ENCODE data around the gene FHIT. TPM values are rescaled to one million over a fixed set of nuclear protein-coding genes. Genes with fewer than 3 reads are reported as not detected.

The FHIT gene
- total RNA-seq, 1 experiment from 2014 or later = 9.8 TPM

- Histone ChIP-seq H3K9me3 (ENCODE audit: insufficient read depth, low read depth) (no peaks in the 10 kb centered on the region), H3K4me3 (no peak overlapping the region), H3K27me3 (ENCODE audit: insufficient read depth, low read depth) (no peaks in the 10 kb centered on the region), H3F3A (ENCODE audit: insufficient read depth, low read depth) (no peaks in the 10 kb centered on the region), H4K20me1 (ENCODE audit: insufficient read depth) (no peaks in the 10 kb centered on the region), H3K9me2 (ENCODE audit: insufficient read depth) (no peaks in the 10 kb centered on the region), H3K79me2 (ENCODE audit: low read depth) (no peaks in the 10 kb centered on the region), H3K4me2 (no peak overlapping the region), H2AFZ (no peak overlapping the region), H3K36me3 (ENCODE audit: low read depth) (no peaks in the 10 kb centered on the region), H3K27ac (no peak overlapping the region), H3K4me1 (replicated peaks; ENCODE audit: insufficient read depth) (no peaks in the 10 kb centered on the region)
- POLR2A ChIA-PET (ENCODE audit: unreplicated experiment) = no interaction called here
- no TSS peak for BruUV-seq (replicated peaks)
- TF ChIP-seq CTCF (conservative IDR thresholded peaks at IDR 0.05) (no peak), EZH2 (IDR thresholded peaks at IDR 0.05; ENCODE audit: low read depth) (no peak)
- no peak for DNase-seq
- intact Hi-C loops (cut with micrococcal nuclease; ENCODE audit: unreplicated experiment) = no loop called here
- CTCF ChIA-PET = no interaction called here
These were observed 1455.5 kb downstream of the FHIT start for GRCh38 chr3:59795756-59796155.

- Histone ChIP-seq H3K27ac (no peak overlapping the region), H3K36me3 (ENCODE audit: low read depth) (no peaks in the 10 kb centered on the region), H3K4me3 (no peak overlapping the region), H3K4me1 (replicated peaks; ENCODE audit: insufficient read depth) (no peaks in the 10 kb centered on the region), H3K27me3 (ENCODE audit: insufficient read depth, low read depth) (no peaks in the 10 kb centered on the region), H2AFZ (no peak overlapping the region), H3K9me3 (ENCODE audit: insufficient read depth, low read depth) (no peaks in the 10 kb centered on the region), H3K9me2 (ENCODE audit: insufficient read depth) (no peaks in the 10 kb centered on the region), H4K20me1 (ENCODE audit: insufficient read depth) (no peaks in the 10 kb centered on the region), H3K79me2 (ENCODE audit: low read depth) (no peaks in the 10 kb centered on the region), H3K4me2 (no peak overlapping the region), H3F3A (ENCODE audit: insufficient read depth, low read depth) (no peaks in the 10 kb centered on the region)
- BruUV-seq (replicated peaks) = no TSS peak
- POLR2A ChIA-PET (ENCODE audit: unreplicated experiment) = no interaction called here
- TF ChIP-seq CTCF (conservative IDR thresholded peaks at IDR 0.05) = no peak
- TF ChIP-seq EZH2 (IDR thresholded peaks at IDR 0.05; ENCODE audit: low read depth) = no peak
- intact Hi-C loops (cut with micrococcal nuclease; ENCODE audit: unreplicated experiment) = no loop called here
- CTCF ChIA-PET = no interaction called here
- DNase-seq = no peak
These were observed 1457.3 kb downstream of the FHIT start for GRCh38 chr3:59793976-59794375.

- H3K27ac ChIP-seq = no peak overlapping the region
- no peaks in the 10 kb centered on the region for H3K27me3 ChIP-seq (ENCODE audit: insufficient read depth, low read depth)
- no peaks in the 10 kb centered on the region for H3K79me2 ChIP-seq (ENCODE audit: low read depth)
- H3K9me2 ChIP-seq (ENCODE audit: insufficient read depth) = no peaks in the 10 kb centered on the region
- no peak overlapping the region for H3K4me2 ChIP-seq
- no TSS peak for BruUV-seq (replicated peaks)
- H4K20me1 ChIP-seq (ENCODE audit: insufficient read depth) = no peaks in the 10 kb centered on the region
- DNase-seq = no peak
- POLR2A ChIA-PET (ENCODE audit: unreplicated experiment) = no interaction called here
- H2AFZ ChIP-seq = no peak overlapping the region
- H3K4me1 ChIP-seq (replicated peaks; ENCODE audit: insufficient read depth) = no peaks in the 10 kb centered on the region
- intact Hi-C loops (cut with micrococcal nuclease; ENCODE audit: unreplicated experiment) = no loop called here
- H3K36me3 ChIP-seq (ENCODE audit: low read depth) = no peaks in the 10 kb centered on the region
- no peak for TF ChIP-seq EZH2 (IDR thresholded peaks at IDR 0.05; ENCODE audit: low read depth)
- TF ChIP-seq CTCF (conservative IDR thresholded peaks at IDR 0.05) = no peak
- CTCF ChIA-PET = no interaction called here
- H3K4me3 ChIP-seq = no peak overlapping the region
- H3K9me3 ChIP-seq (ENCODE audit: insufficient read depth, low read depth) = no peaks in the 10 kb centered on the region
- no peaks in the 10 kb centered on the region for H3F3A ChIP-seq (ENCODE audit: insufficient read depth, low read depth)
These were observed 1459.4 kb downstream of the FHIT start for GRCh38 chr3:59791774-59792308.

Data from PC-9 (cell line).